GM19035 (cell line): ENCODE data around the gene MYL6B.
A peak's percentile ranks its signal among the peaks of the same experiment; 100 is the strongest.
"Not testable (repeated sequence)": the region's sequence is repeated elsewhere in the genome, so short reads cannot be mapped to it uniquely, and the experiment has no call there.

Source experiments
- ATAC-seq: cut with Tn5 transposase; IDR thresholded peaks from one replicate; pipeline ENCODE4 v1.9.1; 2021; ENCODE audit not compliant: unreplicated experiment

MYL6B gene

GRCh38 chr12:56152132-56152755 lies at the start of gene MYL6B:
MYL6B (plus strand) TSS chr12:56152587; CDS start chr12:56153919, 1,332 bp downstream.
- ATAC-seq: peak; percentile 92

GRCh38 chr12:56102683-56103065 lies 49.7 kb upstream of the MYL6B start:
- no peak for ATAC-seq

GRCh38 chr12:56103066-56103711 lies 49.2 kb upstream of the MYL6B start:
- no peak for ATAC-seq

GRCh38 chr12:56103823-56104108 lies 48.6 kb upstream of the MYL6B start:
- ATAC-seq: no peak

- peak; percentile 94 for ATAC-seq
Observed at GRCh38 chr12:56104109-56104814, 48.1 kb upstream of the MYL6B start, which contains the start of gene PA2G4. PA2G4 (plus strand) TSS chr12:56104559; CDS start chr12:56104738, 179 bp downstream.

- peak; percentile 13 for ATAC-seq
Observed at GRCh38 chr12:56104815-56105608, 47.4 kb upstream of the MYL6B start.

- no peak for ATAC-seq
Observed at GRCh38 chr12:56105609-56105902, 46.8 kb upstream of the MYL6B start.

- no peak for ATAC-seq
Observed at GRCh38 chr12:56107242-56107641, 45.1 kb upstream of the MYL6B start.

- ATAC-seq: no peak
Observed at GRCh38 chr12:56110571-56110970, 41.8 kb upstream of the MYL6B start.

- ATAC-seq: no peak
Observed at GRCh38 chr12:56114084-56114483, 38.3 kb upstream of the MYL6B start.

- no peak for ATAC-seq
Observed at GRCh38 chr12:56115329-56115728, 37.1 kb upstream of the MYL6B start.

- ATAC-seq: peak; percentile 51
Observed at GRCh38 chr12:56116267-56117081, 35.9 kb upstream of the MYL6B start, which contains the start of gene RPL41. RPL41 (plus strand) TSS chr12:56116633.

GRCh38 chr12:56117082-56117706 lies 35.2 kb upstream of the MYL6B start:
- ATAC-seq: not testable (repeated sequence)

- ATAC-seq: peak; percentile 84
Observed at GRCh38 chr12:56117778-56118687, 34.4 kb upstream of the MYL6B start, which contains the start of gene ZC3H10. ZC3H10 (plus strand) TSS chr12:56118266; CDS start chr12:56120563, 2,297 bp downstream.

GRCh38 chr12:56118688-56119357 lies 33.6 kb upstream of the MYL6B start:
- no peak for ATAC-seq

GRCh38 chr12:56119361-56119796 lies 33.0 kb upstream of the MYL6B start:
- ATAC-seq: no peak

- no peak for ATAC-seq
Observed at GRCh38 chr12:56120158-56120846, 32.1 kb upstream of the MYL6B start.
